ENCODE results near the gene EMP1.
"Not testable (repeated sequence)": the region's sequence is repeated elsewhere in the genome, so short reads cannot be mapped to it uniquely, and the experiment has no call there.

EMP1 gene

DNA sequence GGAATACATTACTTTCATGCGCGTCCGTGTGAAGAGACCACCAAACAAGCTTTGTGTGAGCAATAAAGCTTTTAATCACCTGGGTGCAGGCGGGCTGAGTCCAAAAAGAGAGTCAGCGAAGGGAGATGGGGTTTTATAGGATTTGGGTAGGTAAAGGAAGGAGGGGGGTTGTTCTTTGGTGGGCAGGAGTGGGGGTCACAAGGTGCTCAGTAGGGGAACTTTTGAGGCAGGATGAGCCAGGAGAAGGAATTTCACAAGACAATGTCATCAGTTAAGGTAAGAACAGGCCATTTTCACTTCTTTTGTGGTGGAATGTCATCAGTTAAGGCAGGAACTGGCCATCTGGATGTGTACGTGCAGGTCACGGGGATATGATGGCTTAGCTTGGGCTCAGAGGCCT lies 63.1 kb downstream of the EMP1 start:
- not testable (repeated sequence) for DNase-seq

DNA sequence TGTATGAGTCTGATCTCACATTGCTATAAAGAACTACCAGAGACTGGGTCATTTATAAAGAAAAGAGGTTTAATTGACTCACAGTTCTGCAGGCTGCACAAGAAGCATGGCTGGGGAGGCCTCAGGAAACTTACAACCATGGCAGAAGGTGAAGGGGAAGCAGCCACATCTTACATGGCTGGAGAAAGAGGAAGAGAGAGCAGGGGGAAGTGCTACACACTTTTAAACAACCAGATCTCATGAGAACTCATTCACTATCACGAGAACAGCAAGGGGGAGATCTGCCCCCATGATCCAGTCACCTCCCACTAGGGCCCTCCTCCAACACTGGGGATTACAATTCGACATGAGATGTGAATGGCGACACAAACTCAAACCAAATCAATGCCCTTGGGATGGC lies 71.3 kb downstream of the EMP1 start:
- not testable (repeated sequence) for DNase-seq

DNA sequence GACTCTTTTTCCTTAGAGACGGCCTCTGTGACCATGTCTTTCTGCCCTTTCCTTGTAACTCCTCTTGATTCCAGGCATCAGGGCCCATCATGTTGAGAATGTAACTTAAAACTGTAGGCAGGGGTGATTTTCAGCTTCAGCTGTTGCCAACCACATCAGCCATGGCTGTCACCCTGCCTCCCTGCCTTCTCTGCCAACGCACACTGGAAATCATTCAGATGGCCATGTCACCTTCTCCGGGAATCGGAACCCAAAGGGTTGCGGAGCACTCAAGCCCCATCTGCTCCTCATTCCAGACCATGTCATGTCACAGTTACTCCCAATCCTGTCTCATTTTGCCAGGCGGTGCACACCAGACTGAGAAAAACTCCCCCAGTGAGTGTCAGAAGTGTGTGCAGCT lies 72.1 kb downstream of the EMP1 start:
- no peak for DNase-seq
